ENCODE results near the gene VN1R5. TPM values are rescaled to one million over a fixed set of nuclear protein-coding genes. Genes with fewer than 3 reads are reported as not detected.

The VN1R5 gene
- total RNA-seq, 1 donor from 2014 or later, result not detected

GRCh38 chr1:247298124-247298481 lies 42.2 kb downstream of the VN1R5 start:
- intact Hi-C loops (cut with DNase I), result no loop called here
- Histone ChIP-seq H3K4me1 (no peaks in the 10 kb centered on the region), H3K27me3 (no peaks in the 10 kb centered on the region), H3K36me3 (peaks cover 28 to 36% of the 10 kb centered on the region in 2 donors), H3K27ac (no peak overlapping the region), H3K4me3 (no peak overlapping the region), H3K9me3 (no peaks in the 10 kb centered on the region)
- no peak for DNase-seq (ENCODE audit: low spot score in 2 of 2)
- TF ChIP-seq CTCF (IDR thresholded peaks at IDR 0.05), result no peak

GRCh38 chr1:247298701-247299100 lies 42.8 kb downstream of the VN1R5 start:
- Histone ChIP-seq H3K4me3 (no peak overlapping the region), H3K4me1 (no peaks in the 10 kb centered on the region), H3K27ac (no peak overlapping the region), H3K9me3 (no peaks in the 10 kb centered on the region), H3K36me3 (peaks cover 31 to 42% of the 10 kb centered on the region in 2 donors), H3K27me3 (no peaks in the 10 kb centered on the region)
- no peak for TF ChIP-seq CTCF (IDR thresholded peaks at IDR 0.05)
- intact Hi-C loops (cut with DNase I), result no loop called here
- DNase-seq (ENCODE audit: low spot score in 2 of 2), result no peak

- no peaks in the 10 kb centered on the region for H3K9me3 ChIP-seq
- TF ChIP-seq CTCF (IDR thresholded peaks at IDR 0.05), result no peak
- H3K27ac ChIP-seq, result no peak overlapping the region
- intact Hi-C loops (cut with DNase I), result no loop called here
- no peak overlapping the region for H3K4me3 ChIP-seq
- peaks cover 31 to 53% of the 10 kb centered on the region in 2 donors for H3K36me3 ChIP-seq
- H3K4me1 ChIP-seq, result no peaks in the 10 kb centered on the region
- no peaks in the 10 kb centered on the region for H3K27me3 ChIP-seq
- DNase-seq (ENCODE audit: low spot score in 2 of 2), result no peak
Measured at GRCh38 chr1:247299723-247300381, 44.0 kb downstream of the VN1R5 start.

GRCh38 chr1:247300491-247301175 lies 44.8 kb downstream of the VN1R5 start:
- intact Hi-C loops (cut with DNase I), result no loop called here
- H3K36me3 ChIP-seq, result peaks cover 35 to 61% of the 10 kb centered on the region in 2 donors
- no peaks in the 10 kb centered on the region for H3K4me1 ChIP-seq
- no peak for DNase-seq (ENCODE audit: low spot score in 2 of 2)
- no peak overlapping the region for H3K4me3 ChIP-seq
- no peaks in the 10 kb centered on the region for H3K27me3 ChIP-seq
- no peak for TF ChIP-seq CTCF (IDR thresholded peaks at IDR 0.05)
- H3K27ac ChIP-seq, result no peak overlapping the region
- H3K9me3 ChIP-seq, result no peaks in the 10 kb centered on the region

- no peak for DNase-seq (ENCODE audit: low spot score in 2 of 2)
- Histone ChIP-seq H3K36me3 (peaks cover 40 to 64% of the 10 kb centered on the region in 2 donors), H3K27me3 (no peaks in the 10 kb centered on the region), H3K4me3 (no peak overlapping the region), H3K9me3 (no peaks in the 10 kb centered on the region), H3K4me1 (no peaks in the 10 kb centered on the region), H3K27ac (no peak overlapping the region)
- no peak for TF ChIP-seq CTCF (IDR thresholded peaks at IDR 0.05)
- intact Hi-C loops (cut with DNase I), result no loop called here
Measured at GRCh38 chr1:247301176-247301540, 45.3 kb downstream of the VN1R5 start.

Measured in ascending aorta (tissue), 2 donors.